HuH-7.5 (cell line): Measurements from ENCODE around the gene APEX1.

Source experiments
- DNase-seq: peaks from one replicate; pipeline ENCODE4 v3.0.0; 2011; ENCODE audit warnings: low spot score

Gene APEX1

GRCh38 chr14:20454516-20455354 is at the start of gene APEX1, which contains the start of gene OSGEP:
Gene APEX1 (plus strand): TSS chr14:20455226. CDS start chr14:20455646, 420 bp downstream.
Gene OSGEP (minus strand): TSS chr14:20454812. CDS start chr14:20454683, 129 bp downstream.
- peak; percentile 95 for DNase-seq

DNA sequence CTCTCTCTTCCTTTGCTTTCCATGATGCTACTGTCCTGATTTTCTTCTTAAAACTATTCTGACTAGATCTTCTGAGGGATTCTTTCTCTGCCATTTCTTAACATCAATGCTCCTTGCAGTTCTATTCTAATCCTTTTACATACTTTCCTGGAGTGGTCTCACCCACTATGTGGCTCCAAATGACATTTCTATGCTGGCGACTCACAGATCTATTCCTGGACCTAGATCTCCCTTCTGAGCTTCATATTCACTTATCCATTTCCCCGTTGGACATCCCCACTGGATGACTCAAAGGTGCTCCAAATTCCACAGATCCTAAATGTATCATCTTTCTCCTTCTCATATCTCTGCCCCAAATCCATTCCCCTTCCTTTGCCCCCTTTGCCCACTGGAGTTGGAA is 45.8 kb upstream of the APEX1 start:
- no peak for DNase-seq

GRCh38 chr14:20412411-20412810 is 42.6 kb upstream of the APEX1 start:
- no peak for DNase-seq

DNA sequence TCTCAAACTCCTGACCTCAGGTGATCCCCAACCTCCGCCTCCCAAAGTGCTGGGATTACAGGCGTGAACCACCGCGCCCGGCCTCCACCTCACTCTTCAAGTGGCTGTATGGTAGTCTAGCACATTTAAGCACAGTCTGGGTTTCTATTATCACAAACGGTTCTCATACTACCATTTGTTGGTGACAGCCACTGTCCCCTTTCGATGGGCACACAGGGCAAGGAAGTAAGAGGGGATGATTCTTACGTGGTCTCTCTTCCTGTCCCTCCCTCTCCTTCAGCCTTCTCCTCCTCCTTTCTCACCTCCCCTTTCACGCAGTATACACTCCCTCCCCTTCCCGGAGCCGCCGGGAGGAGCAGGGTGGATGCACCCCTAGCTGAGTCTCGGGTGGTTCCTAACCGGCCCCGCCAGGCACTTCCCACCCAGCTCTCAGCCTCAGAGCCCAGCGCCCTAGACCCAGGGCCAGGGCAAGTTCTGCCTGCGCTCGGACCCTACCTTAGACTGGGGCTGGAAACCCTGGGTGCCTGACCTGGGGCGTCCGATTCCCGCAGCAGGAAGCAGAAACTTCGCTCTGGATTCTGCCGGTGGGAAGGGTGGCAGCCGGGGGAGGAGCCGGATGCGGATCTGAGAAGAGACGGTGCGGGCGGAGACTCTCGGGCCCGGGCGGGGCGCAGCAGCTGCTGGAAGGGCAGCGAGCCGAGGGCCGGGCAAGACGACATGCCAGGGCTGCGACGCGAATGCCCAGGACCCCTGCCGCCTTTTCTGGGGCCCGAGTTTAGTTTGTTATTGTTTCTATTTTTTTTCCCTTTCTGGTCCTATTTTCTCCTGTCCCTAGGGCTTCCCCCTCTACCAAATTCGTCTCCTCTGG is 41.9 kb upstream of the APEX1 start, which contains the start of gene TEP1:
Gene TEP1, minus strand, starts transcription at position 626 of the 868 bp plus-strand sequence. CDS start 5,062 bp downstream, outside the sequence.
- peak; percentile 65 for DNase-seq

GRCh38 chr14:20413744-20414082 is 41.3 kb upstream of the APEX1 start:
- DNase-seq: no peak

DNA sequence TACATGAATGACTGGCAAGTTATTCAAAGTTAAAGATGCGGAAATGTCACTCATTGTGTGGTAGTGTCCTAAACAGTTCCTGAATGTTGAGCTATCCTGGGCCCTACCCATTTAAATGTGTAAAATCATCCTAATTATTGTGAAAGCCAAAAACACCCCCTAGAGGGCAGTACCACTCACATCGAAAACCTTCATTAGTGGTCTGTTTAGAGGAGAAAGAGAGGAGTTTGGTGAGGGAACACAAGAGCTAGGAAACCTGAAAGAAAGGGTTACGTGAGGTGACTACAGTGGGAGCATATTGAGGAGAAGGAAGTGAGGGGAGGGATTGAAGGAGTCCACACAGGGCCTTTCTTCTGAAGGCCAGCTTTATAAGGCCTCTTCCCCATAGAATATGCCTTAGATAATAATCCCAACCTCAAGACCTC is 39.2 kb upstream of the APEX1 start:
- DNase-seq: no peak

DNA sequence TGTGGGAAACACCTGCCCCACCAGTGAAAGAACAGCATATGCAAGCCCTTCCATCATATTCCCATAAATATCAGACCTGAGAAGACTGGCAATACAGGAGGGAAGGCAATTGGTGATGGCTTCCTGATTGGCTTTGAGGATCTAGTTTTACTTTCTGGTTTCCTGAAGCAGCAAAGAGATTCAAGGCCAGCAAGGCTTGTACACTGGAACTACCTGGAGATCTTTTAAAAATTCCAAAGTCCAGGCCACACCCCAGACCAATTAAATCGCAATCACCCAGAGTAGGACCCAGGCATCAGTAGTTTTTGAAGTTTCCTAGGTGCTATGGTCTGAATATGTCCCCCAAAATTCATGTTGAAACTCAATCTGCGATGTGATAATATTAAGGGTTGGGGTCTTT is 38.8 kb upstream of the APEX1 start:
- DNase-seq: no peak

- no peak for DNase-seq
These were observed 37.5 kb upstream of the APEX1 start for GRCh38 chr14:20417250-20418186.

DNA sequence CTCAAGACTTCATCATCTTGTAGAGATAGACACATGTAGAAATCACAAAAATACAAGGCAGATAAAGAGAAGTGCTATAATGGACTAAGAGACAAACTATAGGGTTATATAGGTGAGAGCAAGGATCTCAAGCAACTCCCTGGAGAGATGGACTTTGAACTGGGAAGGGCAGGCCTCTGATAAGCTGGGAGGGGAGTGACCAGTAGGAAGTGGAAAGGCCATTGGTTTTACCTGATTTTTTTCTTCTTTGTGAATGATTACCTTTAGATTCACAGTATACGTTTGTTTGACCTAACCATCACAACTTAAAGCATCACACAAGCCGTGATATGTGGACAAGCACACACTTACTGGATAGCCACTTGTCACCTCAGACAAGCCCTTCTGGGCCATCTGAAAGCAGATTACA is 36.5 kb upstream of the APEX1 start:
- DNase-seq: peak; percentile 51

GRCh38 chr14:20419419-20419818 is 35.6 kb upstream of the APEX1 start:
- no peak for DNase-seq

GRCh38 chr14:20421267-20421666 is 33.8 kb upstream of the APEX1 start:
- no peak for DNase-seq

- DNase-seq: no peak
These were observed 32.1 kb upstream of the APEX1 start for GRCh38 chr14:20422886-20423285.

GRCh38 chr14:20424851-20425250 is 30.2 kb upstream of the APEX1 start:
- no peak for DNase-seq

DNA sequence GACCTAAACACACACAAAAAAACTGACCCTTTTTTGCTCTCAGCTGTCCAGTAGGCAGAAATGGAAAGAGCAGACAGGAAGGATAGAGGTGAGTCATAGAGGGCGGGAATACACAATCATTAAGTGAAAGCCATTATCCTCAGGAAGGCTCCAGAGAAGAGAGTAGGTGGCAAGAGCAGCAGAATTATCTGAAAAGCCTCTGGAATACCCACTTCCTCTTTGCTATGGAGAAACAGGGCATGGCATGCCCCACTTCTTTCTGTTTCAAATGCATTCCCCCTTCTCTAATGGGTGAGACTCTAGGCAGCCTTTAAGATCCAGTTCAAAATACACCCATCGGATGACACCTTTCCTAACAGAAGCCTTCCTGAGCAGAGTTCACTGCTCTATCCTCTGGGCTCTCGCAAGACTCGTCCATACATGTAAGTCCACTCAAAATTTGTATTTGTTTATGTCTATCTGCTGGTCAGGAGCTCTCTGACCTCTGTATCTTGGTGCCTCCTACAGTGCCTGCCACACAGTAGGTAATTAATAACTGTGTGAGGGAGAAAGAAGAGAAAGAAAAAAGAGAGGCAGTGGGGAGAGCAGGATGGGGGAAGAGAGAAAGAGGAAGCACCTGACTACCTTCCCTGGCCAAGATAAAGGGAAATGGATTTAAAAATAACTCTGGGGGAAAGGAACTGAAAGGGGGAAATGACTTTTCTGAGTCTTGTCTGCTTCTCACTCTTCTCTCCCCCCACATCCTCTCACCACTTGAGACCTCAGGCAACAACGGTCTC is 27.6 kb upstream of the APEX1 start:
- peak; percentile 37 for DNase-seq

GRCh38 chr14:20428010-20428365 is 27.0 kb upstream of the APEX1 start:
- DNase-seq: no peak

DNA sequence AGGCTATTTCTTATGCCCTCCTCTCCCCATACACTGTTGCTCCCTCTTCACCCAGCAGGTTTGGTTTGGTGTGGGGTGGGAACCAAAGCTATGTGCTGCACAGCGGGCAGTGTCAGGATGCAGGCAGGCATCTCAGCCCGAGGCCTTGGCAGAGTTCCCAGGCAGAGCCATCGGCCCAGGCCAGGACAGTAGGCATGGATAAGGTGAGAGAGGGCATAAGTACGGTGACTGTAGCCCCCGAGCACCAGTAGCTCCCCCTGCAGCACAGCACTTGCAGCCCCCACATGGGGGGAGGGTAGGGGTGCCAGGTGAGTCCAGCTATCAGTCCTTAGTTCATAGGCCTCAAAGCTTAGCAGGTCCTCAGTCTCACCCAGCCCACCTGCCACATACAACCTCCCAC is 26.2 kb upstream of the APEX1 start:
- no peak for DNase-seq

GRCh38 chr14:20429801-20430669 is 25.0 kb upstream of the APEX1 start:
- no peak for DNase-seq

- DNase-seq: no peak
These were observed 20.1 kb upstream of the APEX1 start for GRCh38 chr14:20434701-20435581.
